NCI-H146 treated with DMSO at 0.1 percent for 48 hours (cell line): Measurements from ENCODE around the gene TMEM163.
"Not testable (repeated sequence)": the region's sequence is repeated elsewhere in the genome, so short reads cannot be mapped to it uniquely, and the experiment has no call there.

ENCODE experiments used
- DNase-seq: peaks from one replicate; lab custom pipeline; 2025; ENCODE audit not compliant: unreplicated experiment; lab: John Stamatoyannopoulos, UW

The TMEM163 gene

GRCh38 chr2:134665727-134666506, 52.9 kb downstream of the TMEM163 start:
- DNase-seq: no peak

DNA sequence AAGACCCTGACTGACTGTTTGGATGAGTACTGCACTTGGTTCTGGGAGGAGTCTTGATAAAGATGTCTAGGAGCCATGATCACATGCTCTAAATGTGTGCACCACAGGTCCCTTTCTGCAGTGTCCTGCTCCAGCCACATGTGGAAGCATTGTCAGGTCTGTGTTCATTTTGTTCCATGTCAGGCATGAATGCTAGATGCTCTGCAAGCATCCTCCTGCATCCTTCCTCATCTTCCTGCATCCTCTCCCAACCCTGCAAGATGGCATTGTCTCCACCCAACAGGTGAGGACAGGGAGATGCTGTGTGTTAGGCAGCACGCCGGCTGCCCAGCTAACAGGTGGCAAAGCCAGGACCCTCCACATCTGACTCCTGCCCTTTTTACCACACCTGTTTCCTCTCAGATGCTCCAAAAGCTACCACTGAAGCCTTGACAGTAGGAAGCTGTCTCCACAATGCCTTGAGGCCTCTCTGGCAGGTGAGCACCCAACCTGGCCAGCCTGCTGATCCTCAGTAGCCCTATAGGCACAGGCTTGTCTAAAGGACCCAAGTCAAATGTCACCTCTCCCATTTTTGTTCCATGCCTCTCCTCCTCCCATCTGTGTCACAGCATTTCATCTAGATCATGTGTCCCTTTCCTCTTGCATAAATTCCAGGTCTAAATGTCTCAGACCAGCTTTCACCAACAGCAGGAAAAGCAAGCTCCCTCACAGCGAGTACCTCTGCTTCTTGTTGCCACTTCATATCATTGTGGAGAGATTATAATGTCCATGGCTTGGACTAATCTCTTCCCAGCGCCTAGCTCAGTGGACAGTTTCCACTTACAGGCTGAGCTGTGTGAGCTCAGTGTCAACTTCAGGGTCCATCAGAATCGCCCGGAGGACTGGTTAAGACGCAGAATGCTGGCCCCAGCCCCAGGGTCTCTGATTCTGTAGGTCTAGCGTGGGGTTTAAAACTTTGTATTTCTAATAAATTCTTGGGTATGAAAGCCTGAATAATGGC, 55.0 kb downstream of the TMEM163 start:
- no peak for DNase-seq

- no peak for DNase-seq
Observed at GRCh38 chr2:134662751-134663150, 56.0 kb downstream of the TMEM163 start.

- no peak for DNase-seq
Observed at GRCh38 chr2:134660626-134661402, 58.0 kb downstream of the TMEM163 start.

GRCh38 chr2:134659724-134660123, 59.1 kb downstream of the TMEM163 start:
- DNase-seq: no peak

DNA sequence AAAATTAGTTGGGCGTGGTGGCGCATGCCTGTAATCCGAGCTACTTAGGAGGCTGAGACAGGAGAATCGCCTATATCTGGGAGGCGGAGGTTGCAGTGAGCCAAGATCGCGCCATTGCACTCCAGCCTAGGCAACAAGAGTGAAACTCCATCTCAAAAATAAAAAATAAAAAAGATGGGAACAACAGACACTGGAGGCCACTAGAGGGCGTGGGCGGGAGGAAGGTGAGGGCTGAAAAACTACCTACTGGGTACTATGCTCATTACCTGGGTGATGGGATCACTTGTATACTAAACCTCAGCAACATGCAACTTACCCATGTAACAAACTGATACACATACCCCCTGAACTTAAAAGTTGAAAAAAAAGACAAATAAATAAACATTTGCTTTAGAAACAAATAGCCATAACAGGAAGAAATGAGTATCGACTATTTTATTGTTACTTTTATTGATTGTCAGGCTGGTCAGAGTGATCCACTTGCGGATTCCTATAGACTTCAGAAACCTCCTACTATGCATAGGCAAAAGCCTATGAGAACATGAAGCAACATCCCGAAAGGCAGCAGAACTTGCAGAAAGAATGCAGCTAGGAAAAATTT, 61.0 kb downstream of the TMEM163 start:
- DNase-seq: no peak

- DNase-seq: not testable (repeated sequence)
Observed at GRCh38 chr2:134656391-134656790, 62.4 kb downstream of the TMEM163 start.

GRCh38 chr2:134648586-134648985, 70.2 kb downstream of the TMEM163 start:
- no peak for DNase-seq

- DNase-seq: no peak
Observed at GRCh38 chr2:134647607-134648256, 71.1 kb downstream of the TMEM163 start.

GRCh38 chr2:134642938-134643337, 75.9 kb downstream of the TMEM163 start:
- no peak for DNase-seq

GRCh38 chr2:134640494-134640893, 78.3 kb downstream of the TMEM163 start:
- DNase-seq: no peak

GRCh38 chr2:134639265-134639664, 79.5 kb downstream of the TMEM163 start:
- no peak for DNase-seq

GRCh38 chr2:134636714-134637113, 82.1 kb downstream of the TMEM163 start:
- DNase-seq: no peak

DNA sequence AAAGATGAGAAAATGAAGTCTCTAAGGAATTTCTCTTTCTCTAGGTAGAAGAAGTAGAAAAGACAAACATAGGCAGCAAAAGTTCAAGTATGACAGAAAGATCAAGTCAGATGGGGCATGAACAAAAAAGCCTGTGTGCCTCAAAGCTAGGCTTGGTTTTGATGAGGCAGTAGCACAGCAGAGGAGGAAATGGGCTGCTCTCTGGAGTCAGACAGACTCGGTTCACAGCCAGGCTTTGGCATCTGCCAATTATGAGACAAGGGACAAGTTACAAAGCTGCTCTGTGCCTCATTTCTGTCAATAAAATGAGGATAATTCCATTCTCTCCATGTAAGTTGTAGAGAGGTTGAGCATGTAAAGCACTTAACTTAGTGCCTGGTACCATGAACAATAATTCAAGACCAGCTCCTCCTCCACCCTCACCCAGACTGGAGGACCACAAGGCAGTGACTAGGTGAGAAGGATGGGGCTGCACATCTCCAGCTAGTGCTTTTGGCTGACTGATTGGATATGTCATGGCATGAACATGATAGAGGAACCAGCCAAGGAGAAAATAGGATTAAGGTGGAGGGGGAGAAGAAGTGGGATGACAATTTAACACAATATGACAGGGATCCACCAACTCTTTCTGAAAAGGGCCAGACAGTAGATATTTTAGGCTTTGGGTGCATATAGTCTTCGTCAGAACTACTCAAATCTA, 84.6 kb downstream of the TMEM163 start:
- no peak for DNase-seq

- DNase-seq: no peak
Observed at GRCh38 chr2:134630504-134631159, 88.2 kb downstream of the TMEM163 start.

DNA sequence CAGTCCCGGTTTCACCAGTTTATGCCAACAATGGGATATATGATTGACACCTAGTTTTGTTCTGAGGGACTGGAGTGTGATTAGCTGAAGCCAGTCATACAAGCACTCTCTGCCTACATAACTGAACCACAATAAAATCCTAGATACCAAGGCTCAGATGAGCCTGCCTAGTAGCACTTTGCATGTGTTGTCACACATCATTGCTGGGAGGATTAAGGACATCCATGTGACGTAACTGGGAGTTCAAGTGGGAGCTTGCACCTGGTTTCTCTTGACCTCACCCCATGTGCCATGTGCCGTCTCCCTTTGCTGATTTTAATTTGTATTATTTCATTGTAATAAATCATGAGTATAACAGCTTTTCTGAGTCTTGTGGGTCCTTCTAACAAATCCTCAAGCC, 90.3 kb downstream of the TMEM163 start:
- no peak for DNase-seq

- no peak for DNase-seq
Observed at GRCh38 chr2:134626781-134627180, 92.0 kb downstream of the TMEM163 start.

GRCh38 chr2:134625311-134625710, 93.5 kb downstream of the TMEM163 start:
- DNase-seq: no peak

- DNase-seq: no peak
Observed at GRCh38 chr2:134623796-134624195, 95.0 kb downstream of the TMEM163 start.
